WTC11 (cell line): Measurements from ENCODE around the gene RNF38.

Experiments used
- CREB1 ChIP-seq: sonication (generic); formaldehyde crosslinking; IDR thresholded peaks from 2 replicates; pipeline ENCODE4 v1.8.0; 2023; ENCODE audit warnings: mild to moderate bottlenecking, missing genetic modification reagents
- CTCF ChIP-seq: fragments of 200-600 bp; IDR thresholded peaks from 2 replicates; pipeline ENCODE4 v1.8.0; 2022; ENCODE audit warnings: antibody characterized with exemption
- GRHL2 ChIP-seq: fragments of 250-450 bp; sonication (Bioruptor Pico); IDR thresholded peaks from 2 replicates; pipeline ENCODE4 v1.8.0; 2022; ENCODE audit warnings: mild to moderate bottlenecking, moderate library complexity; ENCODE audit not compliant: insufficient replicate concordance, severe bottlenecking
- MXD4 ChIP-seq: fragments of 250-450 bp; sonication (Bioruptor Pico); IDR thresholded peaks from 2 replicates; pipeline ENCODE4 v1.8.0; 2021; ENCODE audit warnings: mild to moderate bottlenecking, moderate library complexity, borderline replicate concordance
- MYBL2 ChIP-seq: sonication (generic); formaldehyde crosslinking; IDR thresholded peaks from 2 replicates; pipeline ENCODE4 v1.8.1; 2023; ENCODE audit warnings: mild to moderate bottlenecking, moderate library complexity, missing genetic modification reagents

- TF ChIP-seq CTCF, result no peak
- TF ChIP-seq GRHL2 (CRISPR knock-in tag), result no peak
- TF ChIP-seq CREB1, result no peak
- TF ChIP-seq MYBL2 (CRISPR knock-in tag), result no peak
- no peak for TF ChIP-seq MXD4 (CRISPR knock-in tag)
Measured at GRCh38 chr9:36437790-36438189, 37.7 kb upstream of the RNF38 start.
